HUES64 (cell line): Measurements from ENCODE around the gene VPS13C.
A peak's percentile ranks its signal among the peaks of the same experiment; 100 is the strongest.

Experiments
- H3K27ac ChIP-seq: 2 replicates; pipeline ENCODE4 v1.7.0; 2013; ENCODE audit warnings: low read depth, low read length, inconsistent platforms
- H3K27me3 ChIP-seq: 2 replicates; pipeline ENCODE4 v1.6.1; 2013; ENCODE audit warnings: mild to moderate bottlenecking, low read length; ENCODE audit not compliant: insufficient read depth
- H3K36me3 ChIP-seq: 2 replicates; pipeline ENCODE4 v1.6.1; 2013; ENCODE audit warnings: mild to moderate bottlenecking, low read length; ENCODE audit not compliant: insufficient read depth
- H3K4me1 ChIP-seq: 2 replicates; pipeline ENCODE4 v1.6.1; 2013; ENCODE audit warnings: mild to moderate bottlenecking, low read length, moderate library complexity; ENCODE audit not compliant: insufficient read depth
- H3K4me3 ChIP-seq: 2 replicates; pipeline ENCODE4 v1.5.1; 2013; ENCODE audit warnings: mild to moderate bottlenecking, low read length, moderate library complexity
- H3K9ac ChIP-seq: 2 replicates; pipeline ENCODE4 v1.6.1; 2013; ENCODE audit warnings: mild to moderate bottlenecking, low read depth, low read length
- H3K9me3 ChIP-seq: 2 replicates; pipeline ENCODE4 v1.6.1; 2013; ENCODE audit warnings: low read depth, low read length; ENCODE audit not compliant: insufficient read depth
- WGBS: fragments of 150-250, 120-280 bp; methylation state at CpG from one replicate; pipeline ENCODE4 v1.1.7; 2013; ENCODE audit warnings: missing lambda C conversion rate; 5-methylcytosine and 5-hydroxymethylcytosine counted together

Gene VPS13C

DNA sequence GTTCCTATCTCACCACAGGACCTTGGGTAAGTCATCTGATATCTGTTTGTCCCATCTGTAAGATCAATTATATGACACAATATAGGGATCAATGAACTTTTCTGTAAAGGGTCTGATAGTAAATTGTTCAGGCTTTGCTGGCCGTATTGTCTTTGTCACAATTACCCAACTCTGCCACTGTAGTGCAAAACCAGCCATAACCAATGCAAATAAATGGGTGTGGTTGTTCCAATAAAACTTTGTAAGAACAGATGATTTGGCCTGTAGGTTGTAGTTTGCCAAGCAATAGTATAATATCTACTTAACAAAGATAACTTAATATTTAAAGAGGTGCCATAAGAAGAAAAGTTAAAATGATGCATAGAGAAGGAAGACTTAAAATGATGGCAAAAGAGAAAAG is 210.8 kb downstream of the VPS13C start:
- Histone ChIP-seq H3K36me3 (no peaks in the 10 kb centered on the region), H3K9me3 (no peaks in the 10 kb centered on the region), H3K4me3 (no peak overlapping the region), H3K27me3 (no peaks in the 10 kb centered on the region), H3K27ac (no peak overlapping the region), H3K9ac (no peak overlapping the region), H3K4me1 (no peaks in the 10 kb centered on the region)
- WGBS: 80% methylated on average over 1 of the region's 1 CpG

- Histone ChIP-seq H3K4me1 (no peaks in the 10 kb centered on the region), H3K27me3 (no peaks in the 10 kb centered on the region), H3K9ac (no peak overlapping the region), H3K9me3 (no peaks in the 10 kb centered on the region), H3K4me3 (no peak overlapping the region), H3K36me3 (no peaks in the 10 kb centered on the region), H3K27ac (no peak overlapping the region)
- 88% methylated on average over 9 of the region's 9 CpGs for WGBS
Observed at GRCh38 chr15:61841466-61841865, 218.8 kb downstream of the VPS13C start.

DNA sequence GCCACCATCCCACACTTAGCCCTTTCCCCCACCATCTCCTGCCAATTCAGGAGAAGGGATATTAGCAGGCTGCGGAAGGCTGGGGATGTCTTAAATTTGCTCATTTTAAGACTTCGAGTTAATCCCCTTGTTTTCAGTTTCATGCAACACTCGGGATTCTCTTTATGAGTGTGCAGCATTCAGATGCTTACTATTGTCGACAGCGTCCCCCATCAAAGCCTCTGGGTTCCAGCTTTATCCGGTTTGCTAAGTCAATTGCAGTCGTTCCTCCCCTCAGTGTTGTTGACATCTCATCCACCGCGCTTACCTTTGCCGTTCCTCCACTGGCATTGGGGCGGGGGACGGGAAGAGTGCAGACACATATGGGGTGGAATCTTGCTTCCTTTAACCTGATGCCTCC is 220.2 kb downstream of the VPS13C start:
- no peaks in the 10 kb centered on the region for H3K4me1 ChIP-seq
- H3K9ac ChIP-seq: no peak overlapping the region
- WGBS: 91% methylated on average over 12 of the region's 12 CpGs

DNA sequence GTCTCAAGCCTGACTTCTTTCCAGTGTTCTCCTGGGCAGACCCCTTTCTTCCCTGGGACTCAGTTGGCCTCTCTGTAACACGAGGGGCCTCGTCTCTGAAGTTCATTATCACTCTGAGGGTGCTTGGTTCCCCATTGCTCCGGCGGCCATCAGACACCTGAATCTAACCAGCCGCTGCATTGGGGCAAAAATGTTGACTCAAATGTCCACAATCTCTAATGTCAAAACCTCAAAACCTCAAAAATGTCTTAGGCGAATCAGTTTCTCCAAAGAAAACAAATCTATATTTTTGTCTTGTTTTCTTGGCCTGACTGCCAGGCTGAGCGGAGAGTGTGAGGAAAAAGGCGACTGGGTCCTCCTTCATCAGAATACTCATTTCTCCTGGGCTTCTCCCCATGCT is 220.7 kb downstream of the VPS13C start:
- Histone ChIP-seq H3K27ac (no peak overlapping the region), H3K36me3 (no peaks in the 10 kb centered on the region), H3K27me3 (no peaks in the 10 kb centered on the region), H3K9me3 (no peaks in the 10 kb centered on the region), H3K4me1 (no peaks in the 10 kb centered on the region), H3K9ac (no peak overlapping the region), H3K4me3 (no peak overlapping the region)
- WGBS: 94% methylated on average over 8 of the region's 8 CpGs

More for the DNA sequence above, 220.2 kb downstream of the VPS13C start:
- no peaks in the 10 kb centered on the region for H3K27me3 ChIP-seq
- H3K4me3 ChIP-seq: no peak overlapping the region
- no peak overlapping the region for H3K27ac ChIP-seq
- no peaks in the 10 kb centered on the region for H3K9me3 ChIP-seq
- no peaks in the 10 kb centered on the region for H3K36me3 ChIP-seq

DNA sequence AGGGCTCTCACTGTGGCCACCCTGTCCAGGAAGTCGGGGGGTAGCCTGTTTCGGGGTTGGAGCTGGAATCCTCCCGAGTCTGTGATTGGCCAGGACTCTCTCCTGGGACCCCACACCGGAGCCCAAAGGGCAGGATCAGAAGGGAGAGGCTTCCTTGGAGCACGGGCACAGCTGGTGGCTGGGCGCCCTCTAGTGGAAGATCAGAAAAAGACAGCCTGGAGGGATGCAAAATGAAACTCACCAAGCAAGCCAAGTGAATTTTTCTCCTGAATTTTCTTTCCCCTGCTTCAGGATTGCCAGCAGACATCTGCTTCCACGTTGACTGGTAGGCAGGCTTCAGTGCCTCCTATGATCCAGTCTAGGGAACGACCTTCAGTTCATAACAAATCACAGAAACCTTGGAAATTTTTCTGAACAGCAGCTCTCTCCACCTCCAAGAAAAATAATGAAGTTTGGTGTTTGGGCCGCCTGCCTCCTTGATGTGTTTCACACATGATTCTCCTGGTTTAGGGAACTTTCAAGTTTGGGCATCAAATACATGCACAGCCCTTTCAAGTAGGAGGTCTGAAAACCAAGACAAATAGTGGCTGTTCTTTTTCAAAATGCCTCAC is 224.6 kb downstream of the VPS13C start:
- no peak overlapping the region for H3K9ac ChIP-seq
- H3K27ac ChIP-seq: no peak overlapping the region
- no peaks in the 10 kb centered on the region for H3K36me3 ChIP-seq
- H3K9me3 ChIP-seq: no peaks in the 10 kb centered on the region
- H3K4me3 ChIP-seq: 0 out of 2 replicates have a peak overlapping the region, but pooled peaks have one; percentile 5
- WGBS: 15% methylated on average over 9 of the region's 9 CpGs
- H3K27me3 ChIP-seq: no peaks in the 10 kb centered on the region
- no peaks in the 10 kb centered on the region for H3K4me1 ChIP-seq

- no peaks in the 10 kb centered on the region for H3K27me3 ChIP-seq
- H3K9me3 ChIP-seq: no peaks in the 10 kb centered on the region
- H3K4me1 ChIP-seq: no peaks in the 10 kb centered on the region
- 0 out of 2 replicates have a peak overlapping the region, but pooled peaks have one; percentile 5 for H3K4me3 ChIP-seq
- 91% methylated on average over 9 of the region's 9 CpGs for WGBS
- no peaks in the 10 kb centered on the region for H3K36me3 ChIP-seq
- H3K27ac ChIP-seq: no peak overlapping the region
- no peak overlapping the region for H3K9ac ChIP-seq
Observed at GRCh38 chr15:61835029-61835428, 225.2 kb downstream of the VPS13C start.

DNA sequence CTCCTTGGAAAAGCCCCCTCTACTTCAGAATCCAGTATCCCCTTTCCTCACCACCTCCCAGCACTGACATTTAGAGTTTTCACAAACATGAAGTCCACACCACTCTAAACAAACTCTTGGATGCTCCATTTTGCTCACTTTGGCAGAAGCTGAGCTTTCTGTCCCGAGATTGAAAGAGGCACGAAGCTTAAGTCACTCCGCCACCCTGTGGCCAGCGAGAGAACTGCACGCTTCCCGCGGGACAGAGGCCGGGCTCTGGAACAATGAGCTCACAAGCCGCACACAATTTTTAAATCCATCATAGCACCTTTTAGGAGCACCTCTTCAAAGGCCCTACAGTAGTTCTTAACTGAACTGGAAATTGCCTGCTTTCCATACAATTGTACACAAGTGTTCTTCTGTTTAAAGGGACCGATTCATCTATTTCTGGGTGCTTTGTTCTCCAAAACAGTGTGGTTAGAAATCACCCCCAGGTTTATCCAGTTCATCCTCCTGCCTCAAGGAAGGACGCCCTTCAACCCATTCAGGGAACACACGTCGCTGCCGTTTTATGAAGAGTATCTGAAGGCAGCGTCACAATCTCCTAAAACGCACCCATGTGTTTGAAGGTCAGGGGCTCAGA is 226.1 kb downstream of the VPS13C start:
- H3K4me1 ChIP-seq: no peaks in the 10 kb centered on the region
- H3K9ac ChIP-seq: no peak overlapping the region
- no peaks in the 10 kb centered on the region for H3K9me3 ChIP-seq
- no peaks in the 10 kb centered on the region for H3K27me3 ChIP-seq
- H3K27ac ChIP-seq: no peak overlapping the region
- WGBS: 38% methylated on average over 16 of the region's 16 CpGs
- no peak overlapping the region for H3K4me3 ChIP-seq
- H3K36me3 ChIP-seq: no peaks in the 10 kb centered on the region

GRCh38 chr15:61832223-61832622 is 228.0 kb downstream of the VPS13C start:
- no peak overlapping the region for H3K9ac ChIP-seq
- H3K27ac ChIP-seq: no peak overlapping the region
- no peaks in the 10 kb centered on the region for H3K36me3 ChIP-seq
- no peaks in the 10 kb centered on the region for H3K27me3 ChIP-seq
- no peak overlapping the region for H3K4me3 ChIP-seq
- no peaks in the 10 kb centered on the region for H3K4me1 ChIP-seq
- 97% methylated on average over 6 of the region's 6 CpGs for WGBS
- H3K9me3 ChIP-seq: no peaks in the 10 kb centered on the region

- Histone ChIP-seq H3K4me3 (no peak overlapping the region), H3K9ac (no peak overlapping the region), H3K36me3 (no peaks in the 10 kb centered on the region), H3K27me3 (no peaks in the 10 kb centered on the region), H3K4me1 (no peaks in the 10 kb centered on the region), H3K27ac (no peak overlapping the region), H3K9me3 (no peaks in the 10 kb centered on the region)
- 70% methylated on average over 10 of the region's 10 CpGs for WGBS
Observed at GRCh38 chr15:61831505-61831921, 228.7 kb downstream of the VPS13C start.

DNA sequence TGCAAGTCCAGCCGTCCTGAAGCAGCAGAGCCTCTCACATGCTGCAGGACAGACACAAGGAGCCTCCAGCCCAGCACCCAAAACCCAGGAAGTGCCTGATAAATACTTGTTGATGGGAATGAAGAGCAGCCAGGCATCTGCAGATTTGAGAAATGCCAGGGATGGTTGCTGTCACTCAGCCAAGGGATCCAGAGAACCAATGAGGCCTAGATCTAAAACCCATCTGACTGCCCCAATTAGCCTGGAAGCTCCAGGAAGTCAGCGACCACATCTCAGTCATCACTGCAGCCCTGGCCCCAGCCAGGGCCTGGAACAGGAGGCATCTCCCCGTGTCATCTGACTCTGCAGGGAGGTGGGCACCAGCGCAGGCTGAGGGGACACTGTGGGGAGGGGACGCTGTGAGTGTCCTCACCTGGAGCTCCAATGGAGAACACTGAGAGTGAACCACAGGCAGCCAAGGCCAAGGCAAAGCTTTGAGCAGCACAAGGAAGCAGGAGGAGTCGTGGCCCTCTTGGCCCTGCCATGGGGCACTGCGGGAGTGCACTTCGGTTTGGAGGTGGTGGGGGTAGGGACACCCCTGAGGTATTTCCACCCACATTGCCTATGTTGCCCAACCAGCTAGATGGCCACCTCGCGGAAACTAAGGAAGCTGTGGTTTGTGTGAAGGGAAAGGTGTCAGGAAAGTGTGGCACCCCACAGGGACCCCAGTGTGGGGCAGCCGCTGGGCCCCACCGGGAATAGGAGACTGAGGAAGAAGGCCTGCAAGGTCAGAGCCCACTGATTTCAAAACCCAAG is 229.5 kb downstream of the VPS13C start:
- Histone ChIP-seq H3K9me3 (no peaks in the 10 kb centered on the region), H3K4me3 (no peak overlapping the region), H3K9ac (no peak overlapping the region), H3K4me1 (no peaks in the 10 kb centered on the region), H3K27ac (no peak overlapping the region), H3K27me3 (no peaks in the 10 kb centered on the region), H3K36me3 (no peaks in the 10 kb centered on the region)
- 91% methylated on average over 12 of the region's 12 CpGs for WGBS

DNA sequence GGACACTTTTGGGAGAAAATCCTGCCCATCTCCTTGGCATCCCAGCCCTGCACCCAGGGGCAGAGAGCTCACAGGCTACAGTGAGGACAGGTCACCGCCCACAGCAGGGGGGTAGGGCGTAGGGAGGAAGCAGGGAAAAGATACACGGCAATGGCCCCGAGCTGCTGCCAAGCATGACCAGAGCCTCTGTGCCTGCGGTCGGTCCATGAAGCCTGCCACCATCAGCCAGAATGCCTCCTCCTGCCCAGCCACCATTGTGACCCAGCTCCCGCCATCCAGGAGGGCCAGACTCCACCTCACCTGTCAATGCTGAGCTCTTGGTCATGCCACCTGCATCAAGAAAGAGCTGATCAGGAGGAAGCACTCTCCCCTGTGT is 230.7 kb downstream of the VPS13C start:
- H3K27ac ChIP-seq: no peak overlapping the region
- no peaks in the 10 kb centered on the region for H3K4me1 ChIP-seq
- no peaks in the 10 kb centered on the region for H3K36me3 ChIP-seq
- H3K9me3 ChIP-seq: no peaks in the 10 kb centered on the region
- no peaks in the 10 kb centered on the region for H3K27me3 ChIP-seq
- no peak overlapping the region for H3K9ac ChIP-seq
- H3K4me3 ChIP-seq: no peak overlapping the region
- 92% methylated on average over 7 of the region's 7 CpGs for WGBS
